CD14-positive monocyte (primary cell): ENCODE measurements around the gene RAB17. TPM values are rescaled to one million over a fixed set of nuclear protein-coding genes. Genes with fewer than 3 reads are reported as not detected.

Experiments
- DNase-seq, 3 donors: peaks; one replicate each; pipeline ENCODE4 v3.0.0-alpha.2; 2011 to 2022
- H2AFZ ChIP-seq: 2 replicates; pipeline ENCODE4 v1.6.0; 2012; ENCODE audit warnings: mild to moderate bottlenecking, low read depth, low read length, inconsistent platforms; ENCODE audit not compliant: insufficient read depth, poor library complexity, severe bottlenecking
- H3K27ac ChIP-seq, 2 donors: 1 replicate in 1 of 2; 2 replicates in 1 of 2; pipeline ENCODE4 v1.5.1; 2012 to 2013; ENCODE audit warnings: low read length in 2 of 2, control low read depth in 1 of 2, inconsistent platforms in 1 of 2, low read depth in 1 of 2, mild to moderate bottlenecking in 1 of 2
- H3K27me3 ChIP-seq, 2 donors: one replicate each; pipeline versions ENCODE4 v1.6.0 to v1.6.1; 2011 to 2013; ENCODE audit warnings: low read length in 2 of 2; ENCODE audit not compliant: control insufficient read depth in 2 of 2, insufficient read depth in 2 of 2
- H3K36me3 ChIP-seq, 2 donors: replicated peaks in 1 of 2; 1 replicate in 1 of 2; 2 replicates in 1 of 2; pipeline versions ENCODE4 v1.5.1 to v1.6.1; 2012 to 2013; ENCODE audit warnings: low read length in 2 of 2, control low read depth in 1 of 2, inconsistent platforms in 1 of 2, mild to moderate bottlenecking in 1 of 2; ENCODE audit not compliant: insufficient read depth in 2 of 2, control insufficient read depth in 1 of 2
- H3K4me1 ChIP-seq, 2 donors: 1 replicate in 1 of 2; 2 replicates in 1 of 2; pipeline versions ENCODE4 v1.5.1 to v1.6.1; 2012 to 2013; ENCODE audit warnings: low read length in 2 of 2, control low read depth in 1 of 2, inconsistent platforms in 1 of 2, mild to moderate bottlenecking in 1 of 2, moderate library complexity in 1 of 2; ENCODE audit not compliant: insufficient read depth in 2 of 2, control insufficient read depth in 1 of 2
- H3K4me2 ChIP-seq: replicated peaks from 2 replicates; pipeline ENCODE3; 2012; ENCODE audit warnings: low read length, moderate library complexity, mild to moderate bottlenecking; ENCODE audit not compliant: poor library complexity, severe bottlenecking; ENCODE audit errors: extremely low read depth
- H3K4me3 ChIP-seq, 3 experiments: fragments of 200-600 bp in 1 of 3; sonication (generic) in 1 of 3; replicated peaks in 1 of 3; 1 replicate in 2 of 3; 2 replicates in 1 of 3; pipeline ENCODE4 v1.5.1; 2011 to 2013; ENCODE audit warnings: low read length in 3 of 3, mild to moderate bottlenecking in 3 of 3, control low read depth in 2 of 3, low read depth in 2 of 3, inconsistent platforms in 1 of 3, moderate library complexity in 1 of 3
- H3K79me2 ChIP-seq: 2 replicates; pipeline ENCODE4 v1.6.0; 2012; ENCODE audit warnings: mild to moderate bottlenecking, control low read depth, inconsistent platforms, low read length, moderate library complexity; ENCODE audit not compliant: insufficient read depth
- H3K9ac ChIP-seq: 2 replicates; pipeline ENCODE4 v1.6.0; 2017; ENCODE audit warnings: low read length, mild to moderate bottlenecking; ENCODE audit not compliant: insufficient read depth, poor library complexity, severe bottlenecking
- H3K9me3 ChIP-seq, 2 donors: replicated peaks in 1 of 2; 1 replicate in 1 of 2; 2 replicates in 1 of 2; pipeline versions ENCODE4 v1.5.1 to v1.6.1; 2012 to 2013; ENCODE audit warnings: low read length in 2 of 2, control low read depth in 1 of 2; ENCODE audit not compliant: control insufficient read depth in 1 of 2, insufficient read depth in 1 of 2
- H4K20me1 ChIP-seq: 2 replicates; pipeline ENCODE4 v1.6.0; 2012; ENCODE audit warnings: mild to moderate bottlenecking, low read length, control low read depth, moderate library complexity; ENCODE audit not compliant: insufficient read depth
- H3K27ac Mint-ChIP-seq, 7 donors: one replicate each; pipeline ENCODE4 v1.8.0; 2020; ENCODE audit warnings: mild to moderate bottlenecking in 7 of 7, mixed read lengths in 7 of 7, moderate library complexity in 6 of 7, inconsistent platforms in 2 of 7
- H3K27me3 Mint-ChIP-seq, 3 donors: one replicate each; pipeline ENCODE4 v1.8.0; 2021 to 2022; ENCODE audit warnings: low read depth in 3 of 3, mild to moderate bottlenecking in 3 of 3, mixed read lengths in 3 of 3, moderate library complexity in 3 of 3, inconsistent platforms in 1 of 3
- H3K36me3 Mint-ChIP-seq, 2 donors: one replicate each; pipeline ENCODE4 v1.8.0; 2020; ENCODE audit warnings: mixed read lengths in 2 of 2, inconsistent platforms in 1 of 2, mild to moderate bottlenecking in 1 of 2
- H3K4me1 Mint-ChIP-seq: one replicate; pipeline ENCODE4 v1.8.0; 2020; ENCODE audit warnings: mild to moderate bottlenecking, mixed read lengths
- H3K4me3 Mint-ChIP-seq, 2 donors: one replicate each; pipeline ENCODE4 v1.8.0; 2020; ENCODE audit warnings: mild to moderate bottlenecking in 2 of 2, mixed read lengths in 2 of 2, moderate library complexity in 1 of 2
- H3K9me3 Mint-ChIP-seq, 7 donors: one replicate each; pipeline ENCODE4 v1.8.0; 2020 to 2022; ENCODE audit warnings: mixed read lengths in 7 of 7, mild to moderate bottlenecking in 6 of 7, moderate library complexity in 6 of 7, inconsistent platforms in 2 of 7
- CTCF ChIP-seq: fragments of 200-600 bp; IDR thresholded peaks from one replicate; pipeline ENCODE4 v1.8.0; 2022; ENCODE audit warnings: antibody characterized with exemption, mild to moderate bottlenecking
- WGBS: methylation state at CpG from one replicate; pipeline ENCODE4 v1.1.5; 2013; ENCODE audit warnings: missing lambda C conversion rate; ENCODE audit not compliant: insufficient coverage; 5-methylcytosine and 5-hydroxymethylcytosine counted together
- intact Hi-C, 2 donors: fragments of 100-400 bp; cut with micrococcal nuclease; formaldehyde crosslinking; loops; one replicate each; pipeline versions ENCODE4 v1.15.0 to v1.15.1; 2023
- polyA plus RNA-seq, 3 donors: library from polyadenylated mRNA; depleted of rRNA in 1 of 3; unstranded in 2 of 3; stranded (reverse) in 1 of 3; fragments of 300-500 nt in 2 of 3; fragments of >200 nt in 1 of 3; fragmentation: Illumina TruSeq in 2 of 3; gene quantifications; 1 replicate in 2 of 3; 2 replicates in 1 of 3; pipeline ENCODE4 v1.2.3, GENCODE V29; 2012 to 2021

The RAB17 gene
- polyA plus RNA-seq, 3 donors: 0.13 to 0.35 TPM; not detected in 1

DNA sequence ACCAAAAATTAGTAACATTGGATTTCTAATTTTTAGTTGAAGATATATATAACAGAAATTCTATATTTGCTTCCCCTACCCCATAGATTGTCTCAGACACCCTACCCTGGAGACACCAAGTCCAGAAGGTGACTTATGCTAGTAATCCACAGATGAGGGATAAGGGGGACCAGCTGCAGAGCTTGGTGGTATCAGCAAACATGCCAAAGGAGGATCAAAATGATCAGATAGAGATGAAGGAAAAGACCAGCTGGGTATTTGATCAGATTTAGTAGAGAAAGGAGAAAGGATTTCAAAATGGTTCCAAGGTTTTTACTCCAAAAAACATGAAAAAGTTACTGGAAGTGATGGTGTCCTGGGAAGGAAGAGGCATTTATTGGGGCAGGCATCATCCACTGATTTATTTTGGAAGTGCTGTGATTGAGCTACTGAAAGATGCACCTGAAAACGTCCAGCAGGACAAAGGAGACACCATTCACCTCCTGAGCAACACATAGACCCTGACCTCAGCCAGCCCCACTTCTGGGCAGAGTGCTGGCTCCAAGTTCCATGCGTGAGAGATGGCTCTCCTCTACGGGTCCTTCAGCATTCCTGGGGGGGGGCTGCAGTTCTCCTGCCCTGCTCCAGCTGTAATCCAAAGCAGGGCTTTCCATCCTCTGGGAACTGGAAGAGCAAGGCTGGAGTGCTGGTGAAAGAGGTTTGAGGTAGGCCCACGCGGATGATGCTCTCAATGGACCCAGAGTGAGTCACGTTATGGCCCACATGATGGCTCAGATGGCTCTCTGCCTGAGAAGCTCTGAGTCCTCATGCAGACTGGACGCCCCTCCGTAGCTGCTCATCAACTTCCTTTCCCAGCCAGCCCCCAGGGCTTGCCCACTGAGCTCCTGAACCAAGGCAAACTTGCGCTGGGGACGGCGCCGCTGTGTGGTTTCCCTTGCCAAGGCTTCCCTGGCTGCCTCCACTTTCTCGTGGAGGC lies 33.2 kb upstream of the RAB17 start:
- peaks cover 13 to 32% (median 21%) of the 10 kb centered on the region in 3 donors for H3K27me3 Mint-ChIP-seq

More for the DNA sequence above, 33.2 kb upstream of the RAB17 start:
- no peaks in the 10 kb centered on the region for H3K79me2 ChIP-seq
- peak overlapping the region; percentile 74 to 80 for H3K27ac ChIP-seq
- H3K4me1 ChIP-seq: peaks cover 43 to 46% of the 10 kb centered on the region in 2 donors
- H3K36me3 ChIP-seq: no peaks in the 10 kb centered on the region
- no peaks in the 10 kb centered on the region for H3K9me3 ChIP-seq
- H4K20me1 ChIP-seq: no peaks in the 10 kb centered on the region
- peaks cover 3 to 8% of the 10 kb centered on the region in 2 donors for H3K36me3 Mint-ChIP-seq
- peak overlapping the region; percentile 92 to 98 (median 95) for H3K27ac Mint-ChIP-seq
- intact Hi-C loops: no loop called here
- H3K4me2 ChIP-seq: no peak overlapping the region
- no peak overlapping the region for H3K9ac ChIP-seq
- peak overlapping the region; percentile 27 for H2AFZ ChIP-seq
- H3K4me3 Mint-ChIP-seq: no peak overlapping the region
- peak overlapping the region in 1 of 3 experiments; percentile 67 for H3K4me3 ChIP-seq
- H3K27me3 ChIP-seq: peaks cover 7 to 13% of the 10 kb centered on the region in 2 donors
- 72% methylated on average over 13 of the region's 13 CpGs for WGBS
- peaks cover 0 to 4% (median 0%) of the 10 kb centered on the region in 7 donors for H3K9me3 Mint-ChIP-seq
- no peak for TF ChIP-seq CTCF
- H3K4me1 Mint-ChIP-seq: peaks cover 45% of the 10 kb centered on the region
- no peak for DNase-seq
